ENCODE results near the gene MAPKAPK2. TPM values are rescaled to one million over a fixed set of nuclear protein-coding genes. Genes with fewer than 3 reads are reported as not detected.

The MAPKAPK2 gene
- total and polyA plus RNA-seq, 2 of the 13 experiments (the other 11 are each of a cell fraction or from before 2014, with no cell fraction given), result 16.6 to 34.0 TPM

DNA sequence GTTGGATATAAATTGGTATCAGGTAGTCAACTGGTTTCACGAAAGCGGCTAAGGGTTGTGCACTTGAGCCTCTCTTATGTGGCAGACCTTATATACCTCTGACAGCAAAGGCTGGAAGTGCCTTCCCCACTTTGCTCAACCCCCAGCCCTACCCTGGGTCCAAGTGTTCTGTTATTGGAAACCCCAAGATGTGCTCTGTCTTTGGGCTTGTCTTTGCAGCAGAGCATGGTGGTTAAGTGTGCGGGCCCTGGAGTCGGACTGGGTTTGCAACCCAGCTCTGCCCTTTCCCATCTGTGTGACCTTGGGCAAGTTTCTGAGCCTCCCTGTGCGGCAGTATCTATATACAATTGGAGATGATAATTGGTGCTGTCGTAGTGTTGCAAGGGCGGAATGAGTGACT lies 98.8 kb downstream of the MAPKAPK2 start:
- BruUV-seq (replicated peaks), result no TSS peak
- no peak for TF ChIP-seq MAF1 (CRISPR knock-in tag; IDR thresholded peaks at IDR 0.05; ENCODE audit: borderline replicate concordance)
- TF ChIP-seq JARID2 (CRISPR knock-in tag; IDR thresholded peaks at IDR 0.05; ENCODE audit: insufficient replicate concordance), result no peak
- TF ChIP-seq, protein P1, sequence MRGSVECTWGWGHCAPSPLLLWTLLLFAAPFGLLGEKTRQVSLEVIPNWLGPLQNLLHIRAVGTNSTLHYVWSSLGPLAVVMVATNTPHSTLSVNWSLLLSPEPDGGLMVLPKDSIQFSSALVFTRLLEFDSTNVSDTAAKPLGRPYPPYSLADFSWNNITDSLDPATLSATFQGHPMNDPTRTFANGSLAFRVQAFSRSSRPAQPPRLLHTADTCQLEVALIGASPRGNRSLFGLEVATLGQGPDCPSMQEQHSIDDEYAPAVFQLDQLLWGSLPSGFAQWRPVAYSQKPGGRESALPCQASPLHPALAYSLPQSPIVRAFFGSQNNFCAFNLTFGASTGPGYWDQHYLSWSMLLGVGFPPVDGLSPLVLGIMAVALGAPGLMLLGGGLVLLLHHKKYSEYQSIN (CRISPR knock-in tag; IDR thresholded peaks at IDR 0.05; ENCODE audit: borderline replicate concordance), result no peak
- no peak for TF ChIP-seq WIZ (CRISPR knock-in tag; IDR thresholded peaks at IDR 0.05)
- TF ChIP-seq POGZ (CRISPR knock-in tag; IDR thresholded peaks at IDR 0.05), result no peak
- TF ChIP-seq, protein P2, sequence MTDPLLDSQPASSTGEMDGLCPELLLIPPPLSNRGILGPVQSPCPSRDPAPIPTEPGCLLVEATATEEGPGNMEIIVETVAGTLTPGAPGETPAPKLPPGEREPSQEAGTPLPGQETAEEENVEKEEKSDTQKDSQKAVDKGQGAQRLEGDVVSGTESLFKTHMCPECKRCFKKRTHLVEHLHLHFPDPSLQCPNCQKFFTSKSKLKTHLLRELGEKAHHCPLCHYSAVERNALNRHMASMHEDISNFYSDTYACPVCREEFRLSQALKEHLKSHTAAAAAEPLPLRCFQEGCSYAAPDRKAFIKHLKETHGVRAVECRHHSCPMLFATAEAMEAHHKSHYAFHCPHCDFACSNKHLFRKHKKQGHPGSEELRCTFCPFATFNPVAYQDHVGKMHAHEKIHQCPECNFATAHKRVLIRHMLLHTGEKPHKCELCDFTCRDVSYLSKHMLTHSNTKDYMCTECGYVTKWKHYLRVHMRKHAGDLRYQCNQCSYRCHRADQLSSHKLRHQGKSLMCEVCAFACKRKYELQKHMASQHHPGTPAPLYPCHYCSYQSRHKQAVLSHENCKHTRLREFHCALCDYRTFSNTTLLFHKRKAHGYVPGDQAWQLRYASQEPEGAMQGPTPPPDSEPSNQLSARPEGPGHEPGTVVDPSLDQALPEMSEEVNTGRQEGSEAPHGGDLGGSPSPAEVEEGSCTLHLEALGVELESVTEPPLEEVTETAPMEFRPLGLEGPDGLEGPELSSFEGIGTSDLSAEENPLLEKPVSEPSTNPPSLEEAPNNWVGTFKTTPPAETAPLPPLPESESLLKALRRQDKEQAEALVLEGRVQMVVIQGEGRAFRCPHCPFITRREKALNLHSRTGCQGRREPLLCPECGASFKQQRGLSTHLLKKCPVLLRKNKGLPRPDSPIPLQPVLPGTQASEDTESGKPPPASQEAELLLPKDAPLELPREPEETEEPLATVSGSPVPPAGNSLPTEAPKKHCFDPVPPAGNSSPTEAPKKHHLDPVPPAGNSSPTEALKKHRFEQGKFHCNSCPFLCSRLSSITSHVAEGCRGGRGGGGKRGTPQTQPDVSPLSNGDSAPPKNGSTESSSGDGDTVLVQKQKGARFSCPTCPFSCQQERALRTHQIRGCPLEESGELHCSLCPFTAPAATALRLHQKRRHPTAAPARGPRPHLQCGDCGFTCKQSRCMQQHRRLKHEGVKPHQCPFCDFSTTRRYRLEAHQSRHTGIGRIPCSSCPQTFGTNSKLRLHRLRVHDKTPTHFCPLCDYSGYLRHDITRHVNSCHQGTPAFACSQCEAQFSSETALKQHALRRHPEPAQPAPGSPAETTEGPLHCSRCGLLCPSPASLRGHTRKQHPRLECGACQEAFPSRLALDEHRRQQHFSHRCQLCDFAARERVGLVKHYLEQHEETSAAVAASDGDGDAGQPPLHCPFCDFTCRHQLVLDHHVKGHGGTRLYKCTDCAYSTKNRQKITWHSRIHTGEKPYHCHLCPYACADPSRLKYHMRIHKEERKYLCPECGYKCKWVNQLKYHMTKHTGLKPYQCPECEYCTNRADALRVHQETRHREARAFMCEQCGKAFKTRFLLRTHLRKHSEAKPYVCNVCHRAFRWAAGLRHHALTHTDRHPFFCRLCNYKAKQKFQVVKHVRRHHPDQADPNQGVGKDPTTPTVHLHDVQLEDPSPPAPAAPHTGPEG (CRISPR knock-in tag; IDR thresholded peaks at IDR 0.05), result no peak
- TF ChIP-seq SRSF9 (IDR thresholded peaks at IDR 0.05; ENCODE audit: borderline replicate concordance, insufficient read depth, low read depth, low read length, poor library complexity, severe bottlenecking), result no peak
- TF ChIP-seq ZNF10 (CRISPR knock-in tag; IDR thresholded peaks at IDR 0.05; ENCODE audit: borderline replicate concordance, low read depth), result no peak
- TF ChIP-seq ASH2L (IDR thresholded peaks at IDR 0.05; ENCODE audit: insufficient read length, low read depth, low read length), result no peak
- no peak for TF ChIP-seq RFXANK (CRISPR knock-in tag; IDR thresholded peaks at IDR 0.05)
- TF ChIP-seq, protein P3, sequence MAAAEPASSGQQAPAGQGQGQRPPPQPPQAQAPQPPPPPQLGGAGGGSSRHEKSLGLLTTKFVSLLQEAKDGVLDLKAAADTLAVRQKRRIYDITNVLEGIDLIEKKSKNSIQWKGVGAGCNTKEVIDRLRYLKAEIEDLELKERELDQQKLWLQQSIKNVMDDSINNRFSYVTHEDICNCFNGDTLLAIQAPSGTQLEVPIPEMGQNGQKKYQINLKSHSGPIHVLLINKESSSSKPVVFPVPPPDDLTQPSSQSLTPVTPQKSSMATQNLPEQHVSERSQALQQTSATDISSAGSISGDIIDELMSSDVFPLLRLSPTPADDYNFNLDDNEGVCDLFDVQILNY (CRISPR knock-in tag; conservative IDR thresholded peaks at IDR 0.05), result no peak
- TF ChIP-seq ZNF354B (CRISPR knock-in tag; IDR thresholded peaks at IDR 0.05), result no peak
- TF ChIP-seq, protein P4, sequence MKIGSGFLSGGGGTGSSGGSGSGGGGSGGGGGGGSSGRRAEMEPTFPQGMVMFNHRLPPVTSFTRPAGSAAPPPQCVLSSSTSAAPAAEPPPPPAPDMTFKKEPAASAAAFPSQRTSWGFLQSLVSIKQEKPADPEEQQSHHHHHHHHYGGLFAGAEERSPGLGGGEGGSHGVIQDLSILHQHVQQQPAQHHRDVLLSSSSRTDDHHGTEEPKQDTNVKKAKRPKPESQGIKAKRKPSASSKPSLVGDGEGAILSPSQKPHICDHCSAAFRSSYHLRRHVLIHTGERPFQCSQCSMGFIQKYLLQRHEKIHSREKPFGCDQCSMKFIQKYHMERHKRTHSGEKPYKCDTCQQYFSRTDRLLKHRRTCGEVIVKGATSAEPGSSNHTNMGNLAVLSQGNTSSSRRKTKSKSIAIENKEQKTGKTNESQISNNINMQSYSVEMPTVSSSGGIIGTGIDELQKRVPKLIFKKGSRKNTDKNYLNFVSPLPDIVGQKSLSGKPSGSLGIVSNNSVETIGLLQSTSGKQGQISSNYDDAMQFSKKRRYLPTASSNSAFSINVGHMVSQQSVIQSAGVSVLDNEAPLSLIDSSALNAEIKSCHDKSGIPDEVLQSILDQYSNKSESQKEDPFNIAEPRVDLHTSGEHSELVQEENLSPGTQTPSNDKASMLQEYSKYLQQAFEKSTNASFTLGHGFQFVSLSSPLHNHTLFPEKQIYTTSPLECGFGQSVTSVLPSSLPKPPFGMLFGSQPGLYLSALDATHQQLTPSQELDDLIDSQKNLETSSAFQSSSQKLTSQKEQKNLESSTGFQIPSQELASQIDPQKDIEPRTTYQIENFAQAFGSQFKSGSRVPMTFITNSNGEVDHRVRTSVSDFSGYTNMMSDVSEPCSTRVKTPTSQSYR (CRISPR knock-in tag; IDR thresholded peaks at IDR 0.05; ENCODE audit: borderline replicate concordance), result no peak

More for the DNA sequence above, 98.8 kb downstream of the MAPKAPK2 start:
- in situ Hi-C loops (cut with HindIII; ENCODE audit: extremely low pct_ligation_motif_present, low pct_unique_long_range_greater_than_20kb) (no loop called here), intact Hi-C loops (cut with micrococcal nuclease; ENCODE audit: unreplicated experiment) (no loop called here)
- FAIRE-seq, result no peak
- Histone ChIP-seq H3K27me3 (ENCODE audit: control insufficient read depth in 1 of 2, insufficient read depth in 2 of 2, low read length in 2 of 2) (peaks cover 3 to 23% of the 10 kb centered on the region in 2 experiments; a peak in 2 of 5 replicates), H3K79me2 (ENCODE audit: insufficient read depth, low read length) (no peaks in the 10 kb centered on the region), H3K4me1 (ENCODE audit: insufficient read depth, low read length) (no peaks in the 10 kb centered on the region), H3K9me3 (ENCODE audit: low read length) (no peaks in the 10 kb centered on the region), H3K4me2 (ENCODE audit: low read depth, low read length) (no peak overlapping the region), H4K20me1 (ENCODE audit: insufficient read depth, low read length) (no peaks in the 10 kb centered on the region), H3K36me3 (replicated peaks in 1 of 2; ENCODE audit: control insufficient read depth in 1 of 2, insufficient read depth in 2 of 2, low read length in 2 of 2) (no peaks in the 10 kb centered on the region), H2AFZ (ENCODE audit: low read length) (no peak overlapping the region), H3K27ac (ENCODE audit: extremely low read length, insufficient read depth, low read length) (no peak overlapping the region), H3K4me3 (replicated peaks in 1 of 3; ENCODE audit: insufficient read depth in 1 of 3, low read depth in 2 of 3, low read length in 3 of 3) (no peak overlapping the region), H3K9ac (ENCODE audit: insufficient read depth, low read depth, low read length) (no peak overlapping the region)
- POLR2A ChIA-PET, result no interaction called here
- CTCF ChIA-PET (ENCODE audit: low intra/inter-chr PET ratio, low total read pairs), result no interaction called here
- ATAC-seq, result no peak
- 27% methylated on average over 7 of the region's 7 CpGs for WGBS (ENCODE audit: low lambda C conversion rate)
- no peak for DNase-seq (ENCODE audit: low spot score)
